Brain microvascular endothelial cell (primary cell): ENCODE results near the gene DLG2.

ENCODE experiments used
- DNase-seq: peaks from one replicate; pipeline ENCODE4 v3.0.0-alpha.2; 2020
- H3K27ac ChIP-seq: fragments of 250-450 bp; sonication (Bioruptor Pico); 2 replicates; pipeline ENCODE4 v1.5.1; 2020; ENCODE audit warnings: mild to moderate bottlenecking, moderate library complexity
- H3K27me3 ChIP-seq: fragments of 250-450 bp; sonication (Bioruptor Pico); replicated peaks from 2 replicates; pipeline ENCODE4 v1.5.1; 2020; ENCODE audit warnings: mild to moderate bottlenecking
- H3K36me3 ChIP-seq: fragments of 250-450 bp; sonication (Bioruptor Pico); replicated peaks from 2 replicates; pipeline ENCODE4 v1.5.1; 2020; ENCODE audit warnings: mild to moderate bottlenecking
- H3K4me3 ChIP-seq: 2 replicates; pipeline ENCODE4 v1.5.1; 2011; ENCODE audit warnings: low read depth, mild to moderate bottlenecking, control low read depth, low read length, moderate library complexity
- CTCF ChIP-seq: IDR thresholded peaks from 2 replicates; pipeline ENCODE4 v1.5.1; 2011; ENCODE audit warnings: low read depth, mild to moderate bottlenecking, moderate library complexity, low read length, control low read depth, inconsistent platforms; ENCODE audit errors: missing control alignments
- in situ Hi-C: cut with HindIII; loops from 2 replicates; pipeline ENCODE4 v1.10.0; 2017; ENCODE audit warnings: low sequenced_read_pairs, low pct_ligation_motif_present

Gene DLG2

GRCh38 chr11:84496122-84496521 lies 1131.0 kb downstream of the DLG2 start:
- no peak for TF ChIP-seq CTCF
- no peaks in the 10 kb centered on the region for H3K36me3 ChIP-seq
- in situ Hi-C loops, result no loop called here
- H3K27ac ChIP-seq, result no peak overlapping the region
- no peaks in the 10 kb centered on the region for H3K27me3 ChIP-seq
- no peak overlapping the region for H3K4me3 ChIP-seq
- no peak for DNase-seq

- Histone ChIP-seq H3K36me3 (no peaks in the 10 kb centered on the region), H3K27me3 (no peaks in the 10 kb centered on the region), H3K27ac (no peak overlapping the region), H3K4me3 (no peak overlapping the region)
- DNase-seq, result no peak
- TF ChIP-seq CTCF, result no peak
- in situ Hi-C loops, result no loop called here
Observed at GRCh38 chr11:84480131-84480530, 1147.0 kb downstream of the DLG2 start.

- in situ Hi-C loops, result no loop called here
- no peak overlapping the region for H3K4me3 ChIP-seq
- peaks cover 4% of the 10 kb centered on the region for H3K27me3 ChIP-seq
- no peaks in the 10 kb centered on the region for H3K36me3 ChIP-seq
- DNase-seq, result peak; percentile 85
- TF ChIP-seq CTCF, result no peak
- H3K27ac ChIP-seq, result no peak overlapping the region
Observed at GRCh38 chr11:84476581-84476980, 1150.6 kb downstream of the DLG2 start.

GRCh38 chr11:84471501-84471900 lies 1155.6 kb downstream of the DLG2 start:
- H3K4me3 ChIP-seq, result no peak overlapping the region
- no peak for TF ChIP-seq CTCF
- H3K27me3 ChIP-seq, result peaks cover 4% of the 10 kb centered on the region
- in situ Hi-C loops, result no loop called here
- no peaks in the 10 kb centered on the region for H3K36me3 ChIP-seq
- no peak for DNase-seq
- H3K27ac ChIP-seq, result no peak overlapping the region

GRCh38 chr11:84468235-84468634 lies 1158.9 kb downstream of the DLG2 start:
- no peak for TF ChIP-seq CTCF
- H3K27ac ChIP-seq, result no peak overlapping the region
- no peak overlapping the region for H3K4me3 ChIP-seq
- no peak for DNase-seq
- peaks cover 3% of the 10 kb centered on the region for H3K27me3 ChIP-seq
- no peaks in the 10 kb centered on the region for H3K36me3 ChIP-seq
- in situ Hi-C loops, result no loop called here

- in situ Hi-C loops, result no loop called here
- DNase-seq, result no peak
- no peaks in the 10 kb centered on the region for H3K27me3 ChIP-seq
- H3K27ac ChIP-seq, result no peak overlapping the region
- no peak for TF ChIP-seq CTCF
- no peak overlapping the region for H3K4me3 ChIP-seq
- no peaks in the 10 kb centered on the region for H3K36me3 ChIP-seq
Observed at GRCh38 chr11:84465040-84465439, 1162.1 kb downstream of the DLG2 start.
